ENCODE measurements around the gene FOXP4. TPM values are rescaled to one million over a fixed set of nuclear protein-coding genes. Genes with fewer than 3 reads are reported as not detected.

Gene FOXP4
- total RNA-seq, 1 donor from 2014 or later, result 30.0 TPM

- no peak for DNase-seq
- Histone ChIP-seq H3K27ac (no peak overlapping the region), H3K4me1 (peaks cover 43% of the 10 kb centered on the region), H3K4me3 (no peak overlapping the region), H3K9me3 (no peaks in the 10 kb centered on the region), H3K27me3 (ENCODE audit: low read depth) (no peaks in the 10 kb centered on the region), H3K36me3 (peaks cover 13% of the 10 kb centered on the region)
- ATAC-seq, result no peak
- intact Hi-C loops (cut with DNase I), result no loop called here
- TF ChIP-seq CTCF (IDR thresholded peaks at IDR 0.05), result no peak
Observed at GRCh38 chr6:41549673-41550072, 3.5 kb downstream of the FOXP4 start.

- no peak overlapping the region for H3K27ac ChIP-seq
- no peaks in the 10 kb centered on the region for H3K9me3 ChIP-seq
- H3K36me3 ChIP-seq, result peaks cover 13% of the 10 kb centered on the region
- no peak for TF ChIP-seq CTCF (IDR thresholded peaks at IDR 0.05)
- DNase-seq (no peak), ATAC-seq (no peak)
- intact Hi-C loops (cut with DNase I), result no loop called here
- peaks cover 31% of the 10 kb centered on the region for H3K4me1 ChIP-seq
- H3K4me3 ChIP-seq, result no peak overlapping the region
- no peaks in the 10 kb centered on the region for H3K27me3 ChIP-seq (ENCODE audit: low read depth)
Observed at GRCh38 chr6:41551086-41551700, 5.0 kb downstream of the FOXP4 start.

- Histone ChIP-seq H3K27ac (no peak overlapping the region), H3K4me1 (peaks cover 31% of the 10 kb centered on the region), H3K27me3 (ENCODE audit: low read depth) (no peaks in the 10 kb centered on the region), H3K36me3 (peaks cover 13% of the 10 kb centered on the region), H3K9me3 (no peaks in the 10 kb centered on the region), H3K4me3 (no peak overlapping the region)
- intact Hi-C loops (cut with DNase I), result no loop called here
- DNase-seq (no peak), ATAC-seq (no peak)
- no peak for TF ChIP-seq CTCF (IDR thresholded peaks at IDR 0.05)
Observed at GRCh38 chr6:41551857-41552256, 5.7 kb downstream of the FOXP4 start.

- Histone ChIP-seq H3K9me3 (no peaks in the 10 kb centered on the region), H3K27ac (no peak overlapping the region), H3K4me3 (no peak overlapping the region), H3K36me3 (peaks cover 13% of the 10 kb centered on the region), H3K4me1 (peaks cover 30% of the 10 kb centered on the region), H3K27me3 (ENCODE audit: low read depth) (no peaks in the 10 kb centered on the region)
- TF ChIP-seq CTCF (IDR thresholded peaks at IDR 0.05), result no peak
- ATAC-seq, result no peak
- intact Hi-C loops (cut with DNase I), result no loop called here
- DNase-seq, result no peak
Observed at GRCh38 chr6:41552723-41553122, 6.5 kb downstream of the FOXP4 start.

- DNase-seq (no peak), ATAC-seq (no peak)
- Histone ChIP-seq H3K27me3 (ENCODE audit: low read depth) (no peaks in the 10 kb centered on the region), H3K36me3 (peaks cover 13% of the 10 kb centered on the region), H3K9me3 (no peaks in the 10 kb centered on the region), H3K27ac (no peak overlapping the region), H3K4me1 (peaks cover 22% of the 10 kb centered on the region), H3K4me3 (no peak overlapping the region)
- no peak for TF ChIP-seq CTCF (IDR thresholded peaks at IDR 0.05)
- intact Hi-C loops (cut with DNase I), result no loop called here
Observed at GRCh38 chr6:41553405-41553999, 7.3 kb downstream of the FOXP4 start.

All from lower lobe of right lung (tissue), 2 donors.